ENCODE measurements around the gene LMAN1L. TPM values are rescaled to one million over a fixed set of nuclear protein-coding genes. Genes with fewer than 3 reads are reported as not detected.

LMAN1L gene
- total and polyA plus RNA-seq, 4 donors: 0.08 TPM; not detected in 3

DNA sequence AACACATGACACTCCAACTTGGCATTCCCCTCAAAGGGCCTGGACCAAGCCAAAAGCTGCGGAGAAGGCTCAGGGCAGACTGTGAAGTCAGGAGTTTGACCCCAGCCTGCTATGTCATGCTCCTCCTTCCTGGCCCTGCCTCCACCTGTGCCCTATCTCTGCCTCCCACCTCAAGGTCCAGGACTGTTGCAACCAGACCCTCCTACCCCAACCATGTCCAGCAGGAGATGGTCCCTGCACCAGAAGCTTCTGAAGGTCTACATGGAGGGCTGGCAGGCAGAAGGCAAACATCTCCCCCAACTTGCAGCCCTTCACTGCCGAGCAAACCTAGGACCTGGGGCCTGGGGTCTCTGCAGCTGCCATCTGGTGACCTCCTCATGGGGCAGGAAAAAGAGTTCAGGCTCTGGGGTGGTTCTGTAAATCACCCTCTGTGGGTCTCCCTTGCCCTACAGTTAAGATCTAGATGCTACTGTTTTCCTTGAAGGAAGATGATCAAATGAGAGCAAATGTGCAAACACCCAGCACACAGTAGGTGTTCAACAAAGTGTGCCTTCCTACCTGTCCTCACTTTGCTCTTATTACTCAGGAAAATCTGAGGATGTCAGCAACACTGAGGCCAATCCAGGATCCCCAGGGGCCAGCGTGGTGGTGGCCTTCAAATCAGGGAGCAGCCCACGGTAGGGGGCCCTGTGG, 42.3 kb upstream of the LMAN1L start (continued):
- TF ChIP-seq TAF1 (conservative IDR thresholded peaks at IDR 0.05): no peak
- TF ChIP-seq HNF4A (conservative IDR thresholded peaks at IDR 0.05): no peak

DNA sequence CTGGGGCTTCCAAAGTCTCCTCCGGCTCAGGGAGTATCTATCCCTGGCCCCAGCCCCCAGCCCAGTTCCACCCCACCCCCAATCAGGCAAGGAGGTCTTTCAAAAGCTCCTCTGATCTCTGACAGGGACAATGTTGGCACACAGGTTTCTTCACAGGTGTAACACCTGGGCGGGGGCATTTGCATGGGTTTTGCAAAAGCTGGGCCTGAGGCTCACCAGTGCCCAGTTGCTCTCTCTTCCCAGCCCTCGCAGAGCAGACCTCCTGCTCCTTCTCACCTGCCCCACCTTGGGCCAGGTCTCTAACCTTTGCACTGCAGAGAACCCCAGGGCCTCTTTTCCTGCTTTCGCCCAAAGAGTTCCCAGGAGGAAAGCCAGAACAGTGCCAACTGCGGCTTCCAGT, 39.3 kb upstream of the LMAN1L start:
- Histone ChIP-seq H3K36me3 (ENCODE audit: control insufficient read depth in 4 of 4, insufficient read depth in 3 of 4, low read depth in 1 of 4, low read length in 3 of 4) (no peaks in the 10 kb centered on the region), H3K4me3 (ENCODE audit: low read depth in 1 of 3, low read length in 3 of 3) (no peak overlapping the region), H3K4me1 (ENCODE audit: control insufficient read depth in 4 of 4, insufficient read depth in 4 of 4, low read length in 3 of 4) (peaks cover 5 to 18% (median 11%) of the 10 kb centered on the region in 4 donors), H3K27ac (ENCODE audit: low read depth in 1 of 2, low read length in 2 of 2) (no peak overlapping the region), H3K9ac (ENCODE audit: low read depth in 1 of 2, low read length in 2 of 2) (no peak overlapping the region), H3K27me3 (ENCODE audit: control insufficient read depth in 4 of 4, insufficient read depth in 4 of 4, low read length in 3 of 4) (no peaks in the 10 kb centered on the region), H3K9me3 (ENCODE audit: control insufficient read depth in 4 of 4, low read length in 3 of 4) (no peaks in the 10 kb centered on the region)
- 89% methylated on average over 5 of the region's 5 CpGs for WGBS
- no peak for DNase-seq (ENCODE audit: low spot score)
- TF ChIP-seq, protein P1, sequence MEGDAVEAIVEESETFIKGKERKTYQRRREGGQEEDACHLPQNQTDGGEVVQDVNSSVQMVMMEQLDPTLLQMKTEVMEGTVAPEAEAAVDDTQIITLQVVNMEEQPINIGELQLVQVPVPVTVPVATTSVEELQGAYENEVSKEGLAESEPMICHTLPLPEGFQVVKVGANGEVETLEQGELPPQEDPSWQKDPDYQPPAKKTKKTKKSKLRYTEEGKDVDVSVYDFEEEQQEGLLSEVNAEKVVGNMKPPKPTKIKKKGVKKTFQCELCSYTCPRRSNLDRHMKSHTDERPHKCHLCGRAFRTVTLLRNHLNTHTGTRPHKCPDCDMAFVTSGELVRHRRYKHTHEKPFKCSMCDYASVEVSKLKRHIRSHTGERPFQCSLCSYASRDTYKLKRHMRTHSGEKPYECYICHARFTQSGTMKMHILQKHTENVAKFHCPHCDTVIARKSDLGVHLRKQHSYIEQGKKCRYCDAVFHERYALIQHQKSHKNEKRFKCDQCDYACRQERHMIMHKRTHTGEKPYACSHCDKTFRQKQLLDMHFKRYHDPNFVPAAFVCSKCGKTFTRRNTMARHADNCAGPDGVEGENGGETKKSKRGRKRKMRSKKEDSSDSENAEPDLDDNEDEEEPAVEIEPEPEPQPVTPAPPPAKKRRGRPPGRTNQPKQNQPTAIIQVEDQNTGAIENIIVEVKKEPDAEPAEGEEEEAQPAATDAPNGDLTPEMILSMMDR (IDR thresholded peaks at IDR 0.05; ENCODE audit: low read depth, low read length, missing input control): no peak
- TF ChIP-seq GABPA (IDR thresholded peaks at IDR 0.05 in 1 of 2, conservative IDR thresholded peaks at IDR 0.05 in 1 of 2) (no peak), SP1 (IDR thresholded peaks at IDR 0.05) (no peak), HNF4A (conservative IDR thresholded peaks at IDR 0.05) (no peak), RXRA (IDR thresholded peaks at IDR 0.05) (no peak), HNF4G (IDR thresholded peaks at IDR 0.05) (no peak), TAF1 (conservative IDR thresholded peaks at IDR 0.05) (no peak), FOXA1 (IDR thresholded peaks at IDR 0.05) (no peak), RAD21 (IDR thresholded peaks at IDR 0.05) (no peak), NR2F2 (IDR thresholded peaks at IDR 0.05) (no peak), JUND (IDR thresholded peaks at IDR 0.05) (no peak), YY1 (IDR thresholded peaks at IDR 0.05) (no peak), FOXA2 (IDR thresholded peaks at IDR 0.05) (no peak)
- TF ChIP-seq, protein P2, sequence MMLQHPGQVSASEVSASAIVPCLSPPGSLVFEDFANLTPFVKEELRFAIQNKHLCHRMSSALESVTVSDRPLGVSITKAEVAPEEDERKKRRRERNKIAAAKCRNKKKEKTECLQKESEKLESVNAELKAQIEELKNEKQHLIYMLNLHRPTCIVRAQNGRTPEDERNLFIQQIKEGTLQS (IDR thresholded peaks at IDR 0.05): no peak
- TF ChIP-seq, protein P3, sequence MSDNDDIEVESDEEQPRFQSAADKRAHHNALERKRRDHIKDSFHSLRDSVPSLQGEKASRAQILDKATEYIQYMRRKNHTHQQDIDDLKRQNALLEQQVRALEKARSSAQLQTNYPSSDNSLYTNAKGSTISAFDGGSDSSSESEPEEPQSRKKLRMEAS (IDR thresholded peaks at IDR 0.05): no peak
- TF ChIP-seq, protein P4, sequence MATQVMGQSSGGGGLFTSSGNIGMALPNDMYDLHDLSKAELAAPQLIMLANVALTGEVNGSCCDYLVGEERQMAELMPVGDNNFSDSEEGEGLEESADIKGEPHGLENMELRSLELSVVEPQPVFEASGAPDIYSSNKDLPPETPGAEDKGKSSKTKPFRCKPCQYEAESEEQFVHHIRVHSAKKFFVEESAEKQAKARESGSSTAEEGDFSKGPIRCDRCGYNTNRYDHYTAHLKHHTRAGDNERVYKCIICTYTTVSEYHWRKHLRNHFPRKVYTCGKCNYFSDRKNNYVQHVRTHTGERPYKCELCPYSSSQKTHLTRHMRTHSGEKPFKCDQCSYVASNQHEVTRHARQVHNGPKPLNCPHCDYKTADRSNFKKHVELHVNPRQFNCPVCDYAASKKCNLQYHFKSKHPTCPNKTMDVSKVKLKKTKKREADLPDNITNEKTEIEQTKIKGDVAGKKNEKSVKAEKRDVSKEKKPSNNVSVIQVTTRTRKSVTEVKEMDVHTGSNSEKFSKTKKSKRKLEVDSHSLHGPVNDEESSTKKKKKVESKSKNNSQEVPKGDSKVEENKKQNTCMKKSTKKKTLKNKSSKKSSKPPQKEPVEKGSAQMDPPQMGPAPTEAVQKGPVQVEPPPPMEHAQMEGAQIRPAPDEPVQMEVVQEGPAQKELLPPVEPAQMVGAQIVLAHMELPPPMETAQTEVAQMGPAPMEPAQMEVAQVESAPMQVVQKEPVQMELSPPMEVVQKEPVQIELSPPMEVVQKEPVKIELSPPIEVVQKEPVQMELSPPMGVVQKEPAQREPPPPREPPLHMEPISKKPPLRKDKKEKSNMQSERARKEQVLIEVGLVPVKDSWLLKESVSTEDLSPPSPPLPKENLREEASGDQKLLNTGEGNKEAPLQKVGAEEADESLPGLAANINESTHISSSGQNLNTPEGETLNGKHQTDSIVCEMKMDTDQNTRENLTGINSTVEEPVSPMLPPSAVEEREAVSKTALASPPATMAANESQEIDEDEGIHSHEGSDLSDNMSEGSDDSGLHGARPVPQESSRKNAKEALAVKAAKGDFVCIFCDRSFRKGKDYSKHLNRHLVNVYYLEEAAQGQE (IDR thresholded peaks at IDR 0.05): no peak
- TF ChIP-seq, protein P5, sequence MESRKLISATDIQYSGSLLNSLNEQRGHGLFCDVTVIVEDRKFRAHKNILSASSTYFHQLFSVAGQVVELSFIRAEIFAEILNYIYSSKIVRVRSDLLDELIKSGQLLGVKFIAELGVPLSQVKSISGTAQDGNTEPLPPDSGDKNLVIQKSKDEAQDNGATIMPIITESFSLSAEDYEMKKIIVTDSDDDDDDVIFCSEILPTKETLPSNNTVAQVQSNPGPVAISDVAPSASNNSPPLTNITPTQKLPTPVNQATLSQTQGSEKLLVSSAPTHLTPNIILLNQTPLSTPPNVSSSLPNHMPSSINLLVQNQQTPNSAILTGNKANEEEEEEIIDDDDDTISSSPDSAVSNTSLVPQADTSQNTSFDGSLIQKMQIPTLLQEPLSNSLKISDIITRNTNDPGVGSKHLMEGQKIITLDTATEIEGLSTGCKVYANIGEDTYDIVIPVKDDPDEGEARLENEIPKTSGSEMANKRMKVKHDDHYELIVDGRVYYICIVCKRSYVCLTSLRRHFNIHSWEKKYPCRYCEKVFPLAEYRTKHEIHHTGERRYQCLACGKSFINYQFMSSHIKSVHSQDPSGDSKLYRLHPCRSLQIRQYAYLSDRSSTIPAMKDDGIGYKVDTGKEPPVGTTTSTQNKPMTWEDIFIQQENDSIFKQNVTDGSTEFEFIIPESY (IDR thresholded peaks at IDR 0.05): no peak
